Gastrocnemius medialis (tissue), 4 donors: ENCODE results near the gene GLOD4. TPM values are rescaled to one million over a fixed set of nuclear protein-coding genes. Genes with fewer than 3 reads are reported as not detected.

Experiments used
- ATAC-seq, 2 donors: fragments of 150-250 bp; one replicate each; pipeline ENCODE4 v1.9.1; 2016
- DNase-seq, 2 donors: peaks; one replicate each; pipeline ENCODE4 v3.0.0-alpha.2; 2019
- H3K27ac ChIP-seq, 4 donors: fragments of 200-600 bp; sonication (generic); 1 replicate in 1 of 4; 2 replicates in 3 of 4; pipeline ENCODE4 v1.5.1; 2016 to 2018; ENCODE audit warnings: mild to moderate bottlenecking in 2 of 4, moderate library complexity in 1 of 4
- H3K27me3 ChIP-seq, 3 donors: fragments of 200-600 bp; sonication (generic) in 2 of 3; 1 replicate in 1 of 3; 2 replicates in 2 of 3; pipeline versions ENCODE4 v1.5.1 to v1.6.0; 2016 to 2019; ENCODE audit warnings: mild to moderate bottlenecking in 1 of 3, moderate library complexity in 1 of 3
- H3K36me3 ChIP-seq, 2 donors: fragments of 200-600 bp; sonication (generic) in 1 of 2; one replicate each; pipeline ENCODE4 v1.5.1; 2017 to 2018
- H3K4me1 ChIP-seq, 2 donors: fragments of 200-600 bp; sonication (generic) in 1 of 2; one replicate each; pipeline ENCODE4 v1.5.1; 2016 to 2017; ENCODE audit warnings: mild to moderate bottlenecking in 2 of 2
- H3K4me3 ChIP-seq, 4 donors: fragments of 200-600 bp; sonication (generic) in 3 of 4; 1 replicate in 1 of 4; 2 replicates in 3 of 4; pipeline ENCODE4 v1.5.1; 2016 to 2019; ENCODE audit warnings: mild to moderate bottlenecking in 2 of 4
- H3K9me3 ChIP-seq, 3 donors: fragments of 200-600 bp; sonication (generic) in 2 of 3; 1 replicate in 1 of 3; 2 replicates in 2 of 3; pipeline ENCODE4 v1.5.1; 2016 to 2019
- CTCF ChIP-seq, 5 experiments: fragments of 450-650 bp in 3 of 5; fragments of 200-600 bp in 2 of 5; sonication (generic) in 2 of 5; IDR thresholded peaks in 4 of 5; conservative IDR thresholded peaks in 1 of 5; 1 replicate in 4 of 5; 2 replicates in 1 of 5; pipeline ENCODE4 v1.5.1; 2016 to 2019; ENCODE audit warnings: antibody characterized with exemption in 5 of 5, mild to moderate bottlenecking in 3 of 5, moderate library complexity in 3 of 5
- POLR2A ChIP-seq, 2 donors: fragments of 450-650 bp; IDR thresholded peaks; one replicate each; pipeline ENCODE4 v1.6.1; 2017; ENCODE audit warnings: antibody characterized with exemption in 2 of 2, mild to moderate bottlenecking in 2 of 2, moderate library complexity in 2 of 2
- in situ Hi-C, 4 donors: fragments of 200-750 bp; cut with MboI; loops; one replicate each; pipeline versions ENCODE4 v1.15.0 to v1.8.0; 2017; ENCODE audit warnings: low sequenced_read_pairs in 4 of 4
- intact Hi-C: fragments of 100-400 bp; cut with DNase I; formaldehyde crosslinking; loops from one replicate; pipeline ENCODE4 v1.15.1; 2023; ENCODE audit warnings: low total_unique reads
- total RNA-seq, 4 donors: library from RNA; depleted of rRNA; stranded (reverse); fragments of >200 nt; gene quantifications; one replicate each; pipeline versions ENCODE4 v1.1.0 to v1.2.3, GENCODE V29; 2016

The GLOD4 gene
- total RNA-seq, 4 donors from 2014 or later: 17.6 to 38.1 (median 22.8) TPM

GRCh38 chr17:800446-801242 is 18.6 kb upstream of the GLOD4 start:
- in situ Hi-C loops (no loop called here), intact Hi-C loops (no loop called here)
- H3K4me3 ChIP-seq: no peak overlapping the region
- DNase-seq (no peak), ATAC-seq (no peak)
- no peaks in the 10 kb centered on the region for H3K9me3 ChIP-seq
- peaks cover 23 to 41% of the 10 kb centered on the region in 2 donors for H3K4me1 ChIP-seq
- peaks cover 0 to 16% of the 10 kb centered on the region in 2 donors for H3K36me3 ChIP-seq
- H3K27ac ChIP-seq: peak overlapping the region; percentile 62 to 77 (median 73)
- TF ChIP-seq CTCF (IDR thresholded peaks at IDR 0.05 in 4 of 5, conservative IDR thresholded peaks at IDR 0.05 in 1 of 5): no peak
- no peak for TF ChIP-seq POLR2A (IDR thresholded peaks at IDR 0.05)
- no peaks in the 10 kb centered on the region for H3K27me3 ChIP-seq

GRCh38 chr17:799261-799660 is 17.2 kb upstream of the GLOD4 start:
- no peak overlapping the region for H3K4me3 ChIP-seq
- H3K27me3 ChIP-seq: no peaks in the 10 kb centered on the region
- intact Hi-C loops: loop anchor here (2.0 to 5.0 kb wide), 2 partner anchors 104 to 198 kb away; partner anchors contain the start of gene TIMM22
- in situ Hi-C loops: no loop called here
- DNase-seq (no peak), ATAC-seq (peak in 1 of 2 donors; percentile 37)
- H3K27ac ChIP-seq: peak overlapping the region; percentile 70 to 77 (median 76)
- H3K4me1 ChIP-seq: peaks cover 36 to 53% of the 10 kb centered on the region in 2 donors
- TF ChIP-seq POLR2A (IDR thresholded peaks at IDR 0.05) (no peak), CTCF (IDR thresholded peaks at IDR 0.05 in 4 of 5, conservative IDR thresholded peaks at IDR 0.05 in 1 of 5) (peak in 1 of 5 experiments; percentile 6)
- H3K9me3 ChIP-seq: no peaks in the 10 kb centered on the region
- peaks cover 0 to 16% of the 10 kb centered on the region in 2 donors for H3K36me3 ChIP-seq

GRCh38 chr17:798246-798645 is 16.2 kb upstream of the GLOD4 start:
- intact Hi-C loops (loop anchor here (2.0 to 5.0 kb wide), 2 partner anchors 105 to 199 kb away; partner anchors contain the start of gene TIMM22), in situ Hi-C loops (no loop called here)
- Histone ChIP-seq H3K9me3 (no peaks in the 10 kb centered on the region), H3K4me1 (peaks cover 37 to 51% of the 10 kb centered on the region in 2 donors), H3K4me3 (no peak overlapping the region), H3K27ac (peak overlapping the region in 3 of 4 donors; percentile 70 to 77 (median 76)), H3K27me3 (no peaks in the 10 kb centered on the region), H3K36me3 (peaks cover 0 to 13% of the 10 kb centered on the region in 2 donors)
- DNase-seq (no peak), ATAC-seq (no peak)
- no peak for TF ChIP-seq POLR2A (IDR thresholded peaks at IDR 0.05)
- no peak for TF ChIP-seq CTCF (IDR thresholded peaks at IDR 0.05 in 4 of 5, conservative IDR thresholded peaks at IDR 0.05 in 1 of 5)

GRCh38 chr17:797236-797840 is 15.3 kb upstream of the GLOD4 start:
- Histone ChIP-seq H3K9me3 (no peaks in the 10 kb centered on the region), H3K4me1 (peaks cover 33 to 44% of the 10 kb centered on the region in 2 donors), H3K27me3 (no peaks in the 10 kb centered on the region), H3K27ac (peak overlapping the region; percentile 5 to 77 (median 72)), H3K4me3 (no peak overlapping the region), H3K36me3 (peaks cover 0 to 15% of the 10 kb centered on the region in 2 donors)
- in situ Hi-C loops (no loop called here), intact Hi-C loops (loop anchor here (5.0 kb wide), 1 partner anchor 200 kb away; the partner anchor contains the start of gene TIMM22)
- DNase-seq (peak in 1 of 2 donors; percentile 14), ATAC-seq (no peak)
- TF ChIP-seq POLR2A (IDR thresholded peaks at IDR 0.05): no peak
- no peak for TF ChIP-seq CTCF (IDR thresholded peaks at IDR 0.05 in 4 of 5, conservative IDR thresholded peaks at IDR 0.05 in 1 of 5)
